Stomach (tissue), 4 donors: ENCODE results near the gene LAMB4.

Experiments
- EP300 ChIP-seq: sonication (generic); formaldehyde crosslinking; IDR thresholded peaks from one replicate; pipeline ENCODE4 v1.6.1; 2017; ENCODE audit warnings: antibody characterized with exemption
- POLR2A ChIP-seq, 4 donors: fragments of 450-650 bp; IDR thresholded peaks; one replicate each; pipeline ENCODE4 v1.6.1; 2016; ENCODE audit warnings: antibody characterized with exemption in 4 of 4, control low read depth in 2 of 4, mild to moderate bottlenecking in 1 of 4, moderate library complexity in 1 of 4
- TF ChIP-seq, protein P1 (sequence below), 7 experiments: fragments of 450-650 bp in 4 of 7; fragments of 200-600 bp in 3 of 7; sonication (generic) in 3 of 7; IDR thresholded peaks; one replicate each; pipeline ENCODE4 v1.5.1; 2016 to 2019; ENCODE audit warnings: antibody characterized with exemption in 7 of 7, control low read depth in 2 of 7, mild to moderate bottlenecking in 1 of 7

DNA sequence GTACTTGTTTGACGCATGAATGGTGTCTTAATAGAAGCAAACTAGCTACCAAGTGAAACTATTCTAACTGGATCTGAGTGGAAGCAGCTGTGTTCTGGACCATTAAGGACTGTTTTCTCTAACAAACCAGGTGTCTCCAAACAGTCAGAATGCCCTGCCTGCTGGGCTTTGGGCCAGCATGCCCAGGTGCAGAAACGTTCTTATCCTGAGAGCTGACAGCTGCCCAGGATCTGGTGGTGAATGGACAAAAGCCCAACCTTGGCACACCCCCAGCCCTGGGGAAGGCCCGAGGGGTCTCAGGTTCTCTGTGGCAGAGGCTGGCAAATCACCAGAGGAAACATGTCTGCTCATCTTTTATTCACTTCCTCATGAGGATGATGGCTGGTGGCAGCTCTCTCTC, 48.2 kb upstream of the LAMB4 start:
- TF ChIP-seq POLR2A (IDR thresholded peaks at IDR 0.05) (no peak), EP300 (no peak)
- TF ChIP-seq, protein P1, sequence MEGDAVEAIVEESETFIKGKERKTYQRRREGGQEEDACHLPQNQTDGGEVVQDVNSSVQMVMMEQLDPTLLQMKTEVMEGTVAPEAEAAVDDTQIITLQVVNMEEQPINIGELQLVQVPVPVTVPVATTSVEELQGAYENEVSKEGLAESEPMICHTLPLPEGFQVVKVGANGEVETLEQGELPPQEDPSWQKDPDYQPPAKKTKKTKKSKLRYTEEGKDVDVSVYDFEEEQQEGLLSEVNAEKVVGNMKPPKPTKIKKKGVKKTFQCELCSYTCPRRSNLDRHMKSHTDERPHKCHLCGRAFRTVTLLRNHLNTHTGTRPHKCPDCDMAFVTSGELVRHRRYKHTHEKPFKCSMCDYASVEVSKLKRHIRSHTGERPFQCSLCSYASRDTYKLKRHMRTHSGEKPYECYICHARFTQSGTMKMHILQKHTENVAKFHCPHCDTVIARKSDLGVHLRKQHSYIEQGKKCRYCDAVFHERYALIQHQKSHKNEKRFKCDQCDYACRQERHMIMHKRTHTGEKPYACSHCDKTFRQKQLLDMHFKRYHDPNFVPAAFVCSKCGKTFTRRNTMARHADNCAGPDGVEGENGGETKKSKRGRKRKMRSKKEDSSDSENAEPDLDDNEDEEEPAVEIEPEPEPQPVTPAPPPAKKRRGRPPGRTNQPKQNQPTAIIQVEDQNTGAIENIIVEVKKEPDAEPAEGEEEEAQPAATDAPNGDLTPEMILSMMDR (IDR thresholded peaks at IDR 0.05), result no peak
